Measurements from ENCODE around the gene PHRF1.

PHRF1 gene

GRCh38 chr11:659532-660085 is 83.3 kb downstream of the PHRF1 start:
- no peak for DNase-seq

- no peak for DNase-seq
Measured at GRCh38 chr11:660281-660680, 84.0 kb downstream of the PHRF1 start.

GRCh38 chr11:660681-661444 is 84.6 kb downstream of the PHRF1 start:
- no peak for DNase-seq
